Hepatocyte (in vitro differentiated cells): ENCODE data around the gene ZMYND8. TPM values are rescaled to one million over a fixed set of nuclear protein-coding genes. Genes with fewer than 3 reads are reported as not detected.

Source experiments
- DNase-seq: peaks from one replicate; pipeline ENCODE4 v3.0.0-alpha.2; 2016; ENCODE audit warnings: low spot score
- H2AFZ ChIP-seq: fragments of 200-600 bp; sonication (generic); 2 replicates; pipeline ENCODE4 v1.6.0; 2016; ENCODE audit warnings: antibody characterized with exemption, mild to moderate bottlenecking
- H3K27ac ChIP-seq: fragments of 200-600 bp; sonication (generic); 2 replicates; pipeline ENCODE4 v1.5.1; 2016; ENCODE audit warnings: mild to moderate bottlenecking
- H3K27me3 ChIP-seq: fragments of 200-600 bp; sonication (generic); 2 replicates; pipeline ENCODE4 v1.6.1; 2016
- H3K36me3 ChIP-seq: fragments of 200-600 bp; sonication (generic); replicated peaks from 2 replicates; pipeline ENCODE4 v1.5.1; 2016; ENCODE audit warnings: low read depth; ENCODE audit not compliant: insufficient read depth
- H3K4me1 ChIP-seq: fragments of 200-600 bp; sonication (generic); 2 replicates; pipeline ENCODE4 v1.5.1; 2016; ENCODE audit warnings: mild to moderate bottlenecking, moderate library complexity; ENCODE audit not compliant: insufficient read depth
- H3K4me2 ChIP-seq: fragments of 200-600 bp; sonication (generic); 2 replicates; pipeline ENCODE4 v1.6.0; 2016
- H3K4me3 ChIP-seq: fragments of 200-600 bp; sonication (generic); 2 replicates; pipeline ENCODE4 v1.5.1; 2016; ENCODE audit warnings: mild to moderate bottlenecking
- H3K79me2 ChIP-seq: fragments of 200-600 bp; sonication (generic); 2 replicates; pipeline ENCODE4 v1.6.0; 2017; ENCODE audit warnings: mild to moderate bottlenecking
- H3K9me2 ChIP-seq: fragments of 200-600 bp; sonication (generic); replicated peaks from 2 replicates; pipeline ENCODE4 v1.6.0; 2017; ENCODE audit warnings: mild to moderate bottlenecking; ENCODE audit not compliant: insufficient read depth
- H3K9me3 ChIP-seq: fragments of 200-600 bp; sonication (generic); 2 replicates; pipeline ENCODE4 v1.5.1; 2016; ENCODE audit warnings: low read depth, mild to moderate bottlenecking
- H4K20me1 ChIP-seq: fragments of 200-600 bp; sonication (generic); 2 replicates; pipeline ENCODE4 v1.6.0; 2016; ENCODE audit warnings: mild to moderate bottlenecking; ENCODE audit not compliant: insufficient read depth, poor library complexity, severe bottlenecking
- CTCF ChIP-seq: fragments of 200-600 bp; sonication (generic); IDR thresholded peaks from 2 replicates; pipeline ENCODE4 v1.5.1; 2016; ENCODE audit warnings: antibody characterized with exemption, mild to moderate bottlenecking; ENCODE audit not compliant: poor library complexity
- EZH2 ChIP-seq: fragments of 200-600 bp; sonication (generic); IDR thresholded peaks from 2 replicates; pipeline ENCODE4 v1.6.1; 2016; ENCODE audit warnings: antibody characterized with exemption, mild to moderate bottlenecking, borderline replicate concordance
- EZH2phosphoT487 ChIP-seq: fragments of 200-600 bp; sonication (generic); IDR thresholded peaks from one replicate; pipeline ENCODE4 v1.6.1; 2018; ENCODE audit warnings: antibody characterized with exemption, mild to moderate bottlenecking, low read depth, moderate library complexity; ENCODE audit not compliant: unreplicated experiment, severe bottlenecking
- WGBS: methylation state at CpG from one replicate; pipeline ENCODE4 v1.1.6; 2016; ENCODE audit warnings: low lambda C conversion rate; ENCODE audit errors: missing lambda C conversion rate; 5-methylcytosine and 5-hydroxymethylcytosine counted together
- polyA plus RNA-seq: library from polyadenylated mRNA; unstranded; fragments of >200 nt; fragmentation: Nextera tagmentation; extraction: Ambion mirVana; gene quantifications from 2 replicates; pipeline ENCODE4 v1.2.1, GENCODE V29; 2016
- total RNA-seq: library from RNA; depleted of rRNA; stranded (reverse); fragments of >200 nt; gene quantifications from 2 replicates; pipeline ENCODE4 v1.2.3, GENCODE V29; 2014

Gene ZMYND8
- total and polyA plus RNA-seq, 2 experiments from 2014 or later = 30.3 to 34.3 TPM

GRCh38 chr20:47335251-47336128 lies 21.0 kb downstream of the ZMYND8 start:
- H3K27ac ChIP-seq = peak overlapping the region; percentile 76
- H3K36me3 ChIP-seq = no peaks in the 10 kb centered on the region
- no peak for TF ChIP-seq CTCF
- no peak for TF ChIP-seq EZH2phosphoT487
- no peak for TF ChIP-seq EZH2
- peaks cover 76% of the 10 kb centered on the region for H3K4me1 ChIP-seq
- H3K4me3 ChIP-seq = no peak overlapping the region
- H3K27me3 ChIP-seq = no peaks in the 10 kb centered on the region
- DNase-seq = no peak
- H3K9me3 ChIP-seq = no peaks in the 10 kb centered on the region
- peaks cover 95% of the 10 kb centered on the region for H3K79me2 ChIP-seq
- peak overlapping the region; percentile 39 for H3K4me2 ChIP-seq
- H2AFZ ChIP-seq = no peak overlapping the region
- no peaks in the 10 kb centered on the region for H3K9me2 ChIP-seq
- no peaks in the 10 kb centered on the region for H4K20me1 ChIP-seq
- WGBS = 74% methylated on average over 12 of the region's 12 CpGs

GRCh38 chr20:47334022-47334551 lies 22.4 kb downstream of the ZMYND8 start:
- no peaks in the 10 kb centered on the region for H3K27me3 ChIP-seq
- peaks cover 95% of the 10 kb centered on the region for H3K79me2 ChIP-seq
- WGBS = 51% methylated on average over 6 of the region's 6 CpGs
- no peak for TF ChIP-seq EZH2
- no peak for TF ChIP-seq CTCF
- TF ChIP-seq EZH2phosphoT487 = no peak
- H3K9me3 ChIP-seq = no peaks in the 10 kb centered on the region
- H3K4me2 ChIP-seq = peak overlapping the region; percentile 61
- peaks cover 68% of the 10 kb centered on the region for H3K4me1 ChIP-seq
- H3K27ac ChIP-seq = peak overlapping the region; percentile 76
- peaks cover 3% of the 10 kb centered on the region for H4K20me1 ChIP-seq
- H3K36me3 ChIP-seq = no peaks in the 10 kb centered on the region
- H2AFZ ChIP-seq = no peak overlapping the region
- peak; percentile 73 for DNase-seq
- no peaks in the 10 kb centered on the region for H3K9me2 ChIP-seq
- no peak overlapping the region for H3K4me3 ChIP-seq

- peaks cover 3% of the 10 kb centered on the region for H4K20me1 ChIP-seq
- DNase-seq = no peak
- no peak overlapping the region for H3K4me3 ChIP-seq
- H3K4me2 ChIP-seq = no peak overlapping the region
- H3K79me2 ChIP-seq = peaks cover 95% of the 10 kb centered on the region
- no peaks in the 10 kb centered on the region for H3K36me3 ChIP-seq
- WGBS = 79% methylated on average over 8 of the region's 8 CpGs
- no peaks in the 10 kb centered on the region for H3K27me3 ChIP-seq
- no peaks in the 10 kb centered on the region for H3K9me3 ChIP-seq
- H3K9me2 ChIP-seq = no peaks in the 10 kb centered on the region
- peak overlapping the region; percentile 76 for H3K27ac ChIP-seq
- TF ChIP-seq CTCF (no peak), EZH2phosphoT487 (no peak), EZH2 (no peak)
- H3K4me1 ChIP-seq = peaks cover 67% of the 10 kb centered on the region
- H2AFZ ChIP-seq = no peak overlapping the region
Measured at GRCh38 chr20:47332381-47333206, 23.9 kb downstream of the ZMYND8 start.
